GM19240 (cell line): ENCODE data around the gene IGSF3.
"Not testable (repeated sequence)": the region's sequence is repeated elsewhere in the genome, so short reads cannot be mapped to it uniquely, and the experiment has no call there.

Experiments
- DNase-seq: peaks from one replicate; pipeline ENCODE4 v3.0.0; 2011; ENCODE audit warnings: low spot score; ENCODE audit not compliant: insufficient read length

The IGSF3 gene

DNA sequence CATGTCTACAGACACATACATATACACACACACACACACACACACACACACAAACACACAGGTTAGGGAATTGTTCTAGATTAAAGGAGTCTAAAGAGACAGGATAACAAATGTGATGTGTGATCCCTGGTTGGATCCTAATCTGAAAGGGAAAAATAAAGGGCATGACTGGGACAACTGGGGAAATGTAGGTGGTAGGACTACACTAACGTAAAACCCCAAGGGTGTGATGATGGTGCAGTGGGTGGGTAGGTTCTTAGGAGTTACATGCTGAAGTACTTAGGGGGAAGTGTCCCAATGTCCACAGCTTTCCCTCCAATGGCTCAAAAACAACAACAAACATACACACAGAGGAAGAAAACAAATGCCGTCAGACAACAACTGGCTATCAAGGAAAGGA, 68.2 kb downstream of the IGSF3 start:
- DNase-seq, result not testable (repeated sequence)

DNA sequence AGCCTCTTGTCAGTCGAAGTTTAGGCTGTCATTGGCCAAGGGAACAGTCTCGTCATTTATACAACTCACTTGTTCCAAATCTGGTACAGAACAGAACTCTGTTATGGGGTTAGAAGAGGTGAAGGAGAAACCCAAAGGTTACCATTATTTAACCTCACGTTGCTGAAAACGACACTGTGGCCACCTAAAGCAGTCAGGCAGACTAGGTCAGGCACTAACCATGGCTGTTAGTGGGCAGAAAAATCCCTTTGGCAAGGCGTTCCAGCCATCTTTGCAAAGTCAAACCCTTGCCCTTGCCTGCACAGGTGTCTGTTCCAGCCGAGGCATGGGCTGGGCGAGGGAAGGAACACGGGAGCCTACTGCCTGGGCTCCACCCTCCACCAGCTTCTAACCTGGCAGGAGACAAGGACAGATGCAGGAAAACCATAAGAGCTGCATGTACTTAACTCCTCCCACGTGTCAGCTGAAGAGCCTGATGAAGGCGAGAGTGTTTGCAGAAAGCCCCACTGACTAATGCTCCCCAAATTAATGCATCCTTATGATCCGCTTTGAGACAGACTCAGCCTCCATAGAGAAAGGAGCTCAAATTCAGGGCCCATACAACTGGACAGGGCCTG, 69.0 kb downstream of the IGSF3 start:
- DNase-seq, result not testable (repeated sequence)

DNA sequence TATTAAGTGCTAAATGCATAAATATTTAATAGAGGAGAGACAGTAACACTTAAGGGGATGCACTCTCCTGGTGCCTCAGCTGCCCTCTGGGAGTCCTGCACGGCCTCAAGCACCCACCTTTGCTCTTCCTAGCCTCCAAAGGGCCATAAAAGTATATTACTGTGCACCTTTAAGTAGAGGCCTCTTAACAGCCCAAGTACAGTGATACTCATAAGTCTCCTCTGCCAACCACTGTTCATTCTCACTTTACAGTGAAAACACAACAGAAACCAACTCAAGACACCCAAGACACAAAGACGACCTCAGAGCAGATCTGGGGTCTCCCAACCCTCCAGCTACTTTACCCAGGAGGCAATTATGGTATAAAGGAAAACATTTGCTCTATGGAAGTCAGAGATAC, 70.1 kb downstream of the IGSF3 start:
- DNase-seq, result not testable (repeated sequence)

DNA sequence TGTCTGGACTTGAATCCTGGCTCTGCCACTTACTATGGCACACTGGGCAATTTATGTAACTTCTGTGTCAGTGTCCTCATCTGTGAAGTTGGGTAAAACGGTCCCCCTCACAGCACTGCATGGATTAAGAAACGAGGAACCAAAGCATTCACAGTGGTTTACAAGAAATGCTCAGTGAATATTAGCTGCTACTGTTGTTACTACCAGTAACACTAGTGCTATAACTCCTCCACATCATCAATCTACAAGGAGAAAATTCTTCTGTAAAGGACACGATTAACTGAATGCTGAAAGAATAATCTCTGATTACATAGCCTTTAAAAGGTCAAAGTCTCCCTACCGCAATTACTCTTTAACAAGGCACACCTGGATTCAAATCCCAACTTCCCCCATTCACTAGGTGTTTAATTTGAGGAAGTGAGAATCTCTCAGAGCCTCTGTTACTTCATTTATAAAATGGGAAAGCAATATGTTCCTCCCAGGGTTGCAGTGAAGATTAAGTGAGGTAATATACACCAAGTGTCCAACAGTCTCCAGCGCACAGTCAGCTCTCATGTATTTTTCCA, 70.7 kb downstream of the IGSF3 start:
- not testable (repeated sequence) for DNase-seq

DNA sequence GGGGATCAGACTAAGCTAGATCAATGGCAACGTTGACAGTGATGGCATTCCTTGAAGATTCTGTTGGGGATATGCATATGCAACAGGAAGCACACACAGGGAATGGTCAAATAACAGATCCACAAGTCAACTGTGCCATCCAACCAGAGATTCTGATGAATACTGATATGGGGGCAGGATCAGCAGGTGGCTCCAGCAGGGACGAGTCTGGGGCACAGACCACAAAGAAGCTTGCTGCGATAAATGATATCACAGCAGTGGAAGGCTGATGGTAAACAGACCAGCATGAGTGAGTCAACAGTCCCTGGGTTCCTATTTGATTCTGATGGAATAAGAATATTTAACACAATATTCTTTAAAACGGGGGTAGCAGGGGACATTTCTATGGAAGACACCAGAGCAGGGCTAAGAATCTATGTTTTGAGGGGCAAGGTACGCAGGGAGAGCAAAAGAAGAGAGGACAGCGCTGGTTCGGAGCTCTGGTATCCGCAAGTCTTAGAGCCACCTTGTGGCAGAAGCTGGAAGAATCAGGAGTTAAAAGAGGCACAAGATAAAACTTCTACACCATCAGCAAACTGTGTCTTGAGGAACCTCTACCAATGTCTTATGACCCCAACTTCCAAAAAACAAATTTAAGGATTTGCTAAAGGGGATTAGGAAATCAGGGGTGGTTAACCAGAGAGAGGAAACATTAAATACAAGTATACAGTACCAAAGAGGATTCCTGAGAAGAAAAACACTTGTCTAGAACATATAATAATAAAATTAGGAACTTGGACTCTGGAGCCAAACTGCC, 71.4 kb downstream of the IGSF3 start:
- DNase-seq, result not testable (repeated sequence)

DNA sequence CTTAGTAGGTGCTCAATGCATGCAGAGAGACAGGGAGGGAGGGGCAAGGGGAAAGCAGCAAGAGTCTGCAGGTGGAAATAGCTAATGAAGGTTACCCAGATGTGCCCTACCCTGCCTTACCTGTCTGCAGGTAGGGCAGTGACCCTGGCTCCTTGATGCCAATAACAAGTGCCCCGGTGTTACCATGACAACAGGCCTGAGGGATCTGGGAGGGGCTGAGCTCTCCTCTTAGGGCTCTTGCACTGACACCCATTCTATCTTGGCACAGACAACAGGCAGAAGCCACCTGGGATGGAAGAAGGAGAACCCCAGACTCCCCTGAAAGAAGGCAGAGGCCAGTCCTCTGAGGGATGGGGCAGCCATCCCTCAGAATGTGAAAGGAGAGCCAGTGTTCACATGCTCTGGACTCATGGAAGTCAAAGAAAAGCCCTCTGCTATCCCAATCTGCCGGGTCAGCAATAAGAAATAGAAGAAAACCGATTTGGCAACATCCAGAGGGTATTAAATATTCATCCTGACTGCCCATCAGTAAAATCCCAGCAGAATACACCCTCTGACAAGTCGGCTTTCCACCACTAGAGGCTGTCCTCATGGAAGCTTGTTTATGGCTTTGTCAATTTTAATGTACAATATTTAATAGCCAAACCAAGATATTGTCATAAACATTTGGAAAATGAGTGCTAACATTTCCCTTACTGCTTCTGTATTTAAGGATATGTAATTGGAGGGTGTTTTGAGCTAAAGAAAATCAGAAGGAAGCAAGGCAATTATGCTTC, 72.3 kb downstream of the IGSF3 start:
- DNase-seq, result not testable (repeated sequence)

DNA sequence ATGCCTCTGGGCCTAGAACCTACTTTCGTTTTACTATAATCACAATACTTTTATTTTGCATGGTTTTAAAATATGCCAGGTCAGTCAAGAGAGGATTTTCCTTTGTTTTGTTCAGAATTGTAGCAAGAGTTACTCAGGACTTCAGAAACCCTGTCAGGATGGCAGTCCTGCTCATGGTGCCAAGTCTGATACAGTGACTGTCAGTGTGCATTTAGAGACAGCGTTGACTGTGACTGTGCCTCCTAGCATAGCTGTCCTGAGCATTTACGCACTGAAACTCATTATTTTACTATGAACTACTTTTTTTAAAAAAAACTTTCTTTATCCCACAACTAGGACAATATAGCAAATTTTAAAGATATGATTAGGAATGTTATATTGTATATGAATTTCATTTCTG, 73.6 kb downstream of the IGSF3 start:
- DNase-seq, result not testable (repeated sequence)

DNA sequence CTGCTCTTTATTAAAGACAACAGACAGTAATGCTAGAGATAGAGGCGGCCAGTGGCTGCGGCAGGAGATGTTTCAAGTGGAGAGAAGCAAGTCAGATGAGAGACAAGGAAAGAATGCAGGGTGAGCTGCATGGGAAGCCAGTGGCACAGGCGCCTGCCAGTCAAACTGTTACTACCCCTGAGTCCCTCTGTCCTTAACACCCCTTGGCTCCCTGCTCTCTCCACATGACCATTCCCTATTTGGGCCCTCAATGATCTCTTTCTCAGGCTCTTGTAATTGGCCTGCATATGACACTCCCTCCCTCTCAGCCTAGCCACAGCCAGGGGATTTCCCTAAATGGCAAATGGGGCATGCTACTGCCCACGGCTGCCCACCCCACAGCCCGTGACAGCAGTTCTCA, 74.1 kb downstream of the IGSF3 start:
- not testable (repeated sequence) for DNase-seq

DNA sequence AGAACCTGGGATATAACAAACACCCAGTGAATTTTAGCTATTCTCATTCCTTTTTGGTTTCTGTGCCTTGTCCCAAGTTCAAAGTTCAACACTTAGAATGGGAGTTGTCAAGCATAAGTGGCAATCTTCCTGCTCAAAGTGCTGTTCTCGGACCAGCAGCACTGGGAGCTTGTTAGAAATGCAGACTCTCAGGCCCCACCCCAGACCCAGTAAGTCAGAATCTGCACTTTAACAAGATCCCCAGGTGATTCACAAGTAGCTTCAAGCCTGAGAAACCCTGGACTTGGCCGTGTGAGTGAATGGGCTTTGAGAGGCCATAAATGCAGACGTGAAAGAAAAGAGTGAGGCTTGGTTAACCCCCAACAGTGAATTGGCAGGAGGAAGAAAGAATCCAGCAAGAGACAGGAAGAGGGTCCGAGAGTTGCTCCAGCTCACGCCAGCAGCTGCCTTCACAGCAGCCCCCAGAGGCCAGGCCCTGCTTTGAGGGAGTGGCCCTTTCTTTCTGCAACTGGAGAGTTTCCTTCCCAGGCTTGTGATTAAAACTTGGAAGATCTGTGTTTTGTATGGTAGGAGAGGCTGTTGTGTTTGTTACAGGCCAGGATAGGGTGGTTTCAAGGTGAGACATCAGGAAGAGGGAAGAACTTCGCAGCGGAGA, 75.5 kb downstream of the IGSF3 start:
- not testable (repeated sequence) for DNase-seq

DNA sequence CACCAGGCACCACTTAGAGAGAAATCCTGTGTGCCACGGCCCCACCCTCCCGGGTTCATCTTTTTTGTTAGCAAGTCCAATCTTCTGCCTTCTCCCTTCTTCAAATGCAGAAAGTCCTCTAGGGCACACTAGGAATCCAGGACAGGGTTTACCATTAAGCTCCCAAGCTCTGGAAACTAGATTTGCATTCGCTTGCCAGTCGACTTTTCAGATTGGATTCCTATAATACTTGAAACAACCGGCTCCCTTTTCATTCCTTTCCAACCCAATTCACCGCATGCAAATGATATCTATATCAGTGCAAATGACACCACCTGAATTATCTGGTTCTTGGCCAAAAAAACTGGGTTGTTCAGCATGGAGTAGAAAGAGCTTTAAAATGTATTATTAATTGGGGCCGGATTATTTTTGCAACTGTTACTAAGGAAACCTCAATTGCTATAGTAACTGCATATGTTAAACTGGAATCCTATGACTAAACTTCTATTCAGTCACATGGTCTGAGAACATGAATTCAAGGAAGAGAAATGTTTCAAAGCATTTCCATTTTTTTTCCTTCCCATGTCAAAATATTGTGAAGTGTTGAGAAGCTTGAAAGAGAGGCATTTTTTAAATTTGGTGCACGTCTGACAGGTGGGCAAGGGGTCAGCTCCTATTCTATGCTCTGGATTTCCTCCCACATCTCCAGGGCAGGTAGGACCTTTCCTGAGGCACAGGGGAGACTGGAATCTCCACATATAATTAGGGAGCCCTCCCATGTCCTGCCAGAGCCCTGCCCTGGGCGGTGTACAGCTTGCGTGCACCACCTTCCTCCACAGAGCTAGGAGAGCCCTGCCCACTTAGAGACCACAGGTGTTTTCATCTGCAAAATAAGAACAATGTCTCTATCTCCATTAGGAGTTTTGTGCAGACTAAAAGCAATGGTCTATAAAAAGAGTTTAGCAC, 76.3 kb downstream of the IGSF3 start:
- not testable (repeated sequence) for DNase-seq

DNA sequence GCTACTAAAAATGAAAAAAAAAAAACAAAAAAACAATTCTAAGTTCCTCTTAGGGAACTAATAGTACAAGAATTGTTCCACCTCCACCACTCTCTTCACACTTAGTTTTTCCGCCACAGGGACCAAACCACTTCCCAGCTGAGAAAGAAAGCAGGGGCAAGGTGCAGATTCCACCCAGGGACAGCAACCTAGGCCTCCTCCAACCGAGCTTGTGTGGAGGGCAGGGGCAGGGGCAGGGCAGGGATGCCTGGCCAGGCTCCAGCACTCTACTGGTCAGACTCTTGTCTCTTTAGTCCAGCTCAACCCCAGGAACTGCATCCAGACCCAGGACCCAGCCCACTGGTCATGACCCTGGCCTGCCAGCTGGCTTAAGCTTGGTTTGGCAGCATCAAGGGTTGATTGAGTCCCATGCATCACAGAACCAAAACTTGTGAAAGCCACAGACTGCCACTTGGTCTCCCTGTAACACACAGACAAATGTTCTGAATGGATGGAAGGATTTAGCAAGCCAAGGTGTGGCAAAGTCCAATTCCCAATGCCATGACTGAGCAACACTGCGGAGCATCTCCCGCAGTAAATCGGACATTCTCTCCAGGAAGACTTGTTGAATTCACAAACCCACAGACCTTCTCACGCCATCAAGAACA, 77.1 kb downstream of the IGSF3 start:
- DNase-seq, result not testable (repeated sequence)

DNA sequence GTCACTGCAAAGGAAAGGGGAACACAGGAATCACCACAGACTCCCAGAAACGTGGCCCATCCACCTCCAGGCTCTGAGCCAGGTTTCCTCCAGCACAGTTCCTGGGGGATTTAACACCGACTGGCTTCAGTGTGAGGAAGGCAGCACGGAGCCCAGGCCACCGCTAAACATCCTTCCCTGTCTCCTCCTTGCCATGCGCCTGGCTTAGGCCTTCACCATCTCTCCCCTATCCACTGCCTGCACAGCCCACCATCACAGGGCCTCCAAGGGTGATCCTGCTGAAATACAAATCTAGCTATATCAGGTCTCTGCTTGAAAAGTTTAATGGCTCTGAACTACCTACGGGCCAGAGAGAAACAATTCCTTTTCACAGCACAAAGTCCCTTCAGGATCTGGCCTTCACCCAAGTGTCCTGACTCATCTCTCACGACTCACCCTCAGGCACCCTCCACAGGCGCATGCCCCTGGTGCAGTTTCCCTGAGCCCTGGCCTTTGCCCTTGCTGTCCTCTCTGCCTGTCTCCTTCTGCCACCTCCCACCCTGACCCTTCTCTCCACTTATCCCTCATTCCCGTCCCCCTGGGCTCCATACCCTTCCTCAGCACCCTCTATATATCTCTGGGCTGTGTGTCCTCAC, 78.3 kb downstream of the IGSF3 start:
- not testable (repeated sequence) for DNase-seq

DNA sequence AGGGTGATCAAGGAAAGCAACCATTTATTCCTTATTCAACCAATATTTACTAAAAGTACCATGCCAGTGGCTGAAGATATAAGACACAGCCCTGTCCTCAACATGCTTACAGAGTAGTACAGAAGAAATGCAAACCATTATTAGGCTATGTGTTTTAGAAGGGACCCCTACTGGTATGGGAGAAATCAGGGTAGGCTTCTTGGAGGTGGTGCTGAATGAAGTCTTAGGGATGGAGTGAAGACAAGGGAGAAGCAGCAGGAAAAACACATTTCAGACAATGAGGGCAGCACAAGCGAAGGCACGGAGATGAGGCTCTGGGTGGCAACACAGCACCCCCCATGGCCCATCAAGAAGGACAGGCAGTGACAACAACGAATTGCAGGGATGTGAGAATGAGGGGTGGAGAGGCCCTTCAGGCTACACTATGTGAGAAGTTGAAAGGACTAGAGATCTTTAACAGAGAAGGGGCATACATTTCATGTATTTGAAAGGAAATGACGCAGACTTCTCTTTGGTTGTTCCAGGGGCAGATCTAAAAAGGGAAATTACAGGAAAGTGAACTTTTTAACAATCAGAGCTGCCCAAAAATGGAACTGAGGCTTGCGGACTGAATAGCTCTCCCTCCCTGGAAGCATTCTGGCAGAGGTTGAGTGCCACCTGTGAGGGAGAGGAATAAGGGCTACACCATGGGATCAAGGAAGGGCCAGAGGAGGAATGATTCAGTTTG, 79.9 kb downstream of the IGSF3 start:
- no peak for DNase-seq

DNA sequence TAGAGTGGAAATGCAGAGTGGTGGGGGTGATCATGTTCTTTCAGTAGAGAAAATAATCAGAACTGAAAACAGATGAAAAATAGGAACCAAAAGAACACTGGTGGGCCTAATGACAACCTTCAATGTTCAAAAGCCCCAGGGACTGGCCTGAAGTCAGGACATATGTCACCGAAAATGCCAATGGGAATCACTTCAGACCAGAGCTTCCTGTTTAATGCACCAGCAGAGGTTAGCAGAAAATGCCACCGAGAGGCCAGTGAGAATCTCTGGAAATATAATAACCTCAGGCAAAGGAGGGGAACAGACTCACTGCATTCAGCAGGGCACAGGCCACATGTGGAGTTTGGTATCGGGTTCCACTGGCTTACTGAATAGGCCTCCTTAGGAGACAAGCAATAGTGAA, 80.8 kb downstream of the IGSF3 start:
- no peak for DNase-seq

DNA sequence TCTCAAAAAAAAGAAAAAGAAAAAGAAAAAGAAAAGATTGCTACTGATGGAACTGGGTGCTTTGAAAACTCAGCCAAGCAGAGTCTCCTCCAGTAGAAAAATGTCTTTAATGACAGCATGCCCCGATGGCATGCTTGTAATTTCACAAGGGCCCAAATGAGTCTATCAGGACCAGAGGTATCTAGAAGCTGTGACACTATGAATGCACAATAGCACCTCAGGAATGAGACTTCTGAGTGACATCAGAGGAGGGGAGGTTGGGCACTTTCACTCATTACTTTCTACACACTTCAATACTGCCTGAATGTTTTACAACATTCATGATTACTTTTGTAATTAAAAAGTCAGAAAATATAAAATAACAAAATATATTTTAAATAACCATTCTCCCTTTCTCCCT, 81.6 kb downstream of the IGSF3 start:
- no peak for DNase-seq

DNA sequence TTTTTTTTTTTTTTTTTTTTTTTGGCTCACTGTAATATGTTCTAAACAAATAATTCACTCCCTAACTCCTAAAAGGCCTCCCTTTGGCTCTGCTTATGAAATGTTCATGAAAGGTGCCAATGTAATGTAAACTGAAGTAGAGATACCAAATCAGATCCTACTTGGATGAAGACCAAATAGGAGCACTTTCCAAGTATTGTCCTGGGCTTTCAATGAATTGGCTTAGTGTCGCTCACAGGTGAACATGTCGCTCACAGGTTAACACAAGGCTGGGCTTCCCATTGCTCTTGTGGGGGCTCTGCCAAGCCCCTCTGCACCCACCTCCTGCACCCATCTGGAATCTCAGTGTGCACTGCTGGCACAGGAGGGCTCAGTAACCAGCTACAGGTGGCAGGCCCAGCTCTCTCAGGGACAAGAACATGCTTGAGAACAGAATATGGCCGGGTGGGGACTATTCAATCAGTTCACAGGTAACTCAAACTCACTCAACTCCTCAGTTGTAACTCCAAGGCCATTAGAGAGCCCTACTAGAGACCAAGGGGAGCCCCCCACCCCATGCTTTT, 86.1 kb downstream of the IGSF3 start:
- no peak for DNase-seq

DNA sequence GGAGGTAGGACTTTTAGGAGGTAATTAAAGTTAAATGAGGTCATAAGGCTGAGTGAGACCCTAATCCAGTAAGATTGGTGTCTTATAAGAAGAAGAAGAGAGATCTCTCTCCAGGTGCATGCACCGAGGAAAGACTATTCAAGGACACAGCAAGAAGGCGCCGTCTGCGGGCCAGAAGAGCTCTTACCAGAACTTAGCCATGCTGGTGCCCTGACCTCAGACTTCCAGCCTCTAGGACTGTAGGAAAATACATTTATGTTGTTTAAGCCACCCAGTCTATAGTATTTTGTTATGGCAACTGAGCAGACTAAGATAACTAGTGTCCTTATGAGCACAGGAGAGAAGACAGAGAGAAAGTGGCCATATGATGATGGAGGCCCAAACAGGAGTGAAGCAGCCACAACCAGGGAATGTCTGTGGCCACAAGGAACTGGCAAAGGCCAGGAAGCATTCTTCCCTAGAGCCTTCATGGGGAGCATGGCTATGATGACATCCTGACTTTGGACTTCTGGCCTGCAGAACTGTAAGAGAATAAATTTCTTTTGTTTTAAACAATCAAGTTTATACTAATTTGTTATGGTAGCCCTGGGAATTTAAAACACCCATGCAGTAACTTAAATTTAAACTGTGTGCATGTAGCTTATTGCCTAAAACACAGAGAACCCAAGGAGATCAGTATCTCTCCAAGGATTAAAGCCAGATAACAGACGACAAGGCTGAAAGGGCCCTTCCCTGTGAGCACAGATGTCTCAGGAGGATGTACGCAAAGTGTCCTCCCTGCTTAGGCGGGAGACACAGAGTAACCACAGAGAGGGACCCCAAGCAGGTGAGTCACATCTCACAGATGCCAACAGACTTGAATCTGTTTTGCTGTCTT, 86.8 kb downstream of the IGSF3 start:
- no peak for DNase-seq
